GM21737 (cell line): ENCODE results near the gene TPGS1.

ENCODE experiments used
- ATAC-seq: cut with Tn5 transposase; IDR thresholded peaks from one replicate; pipeline ENCODE4 v1.9.1; 2021; ENCODE audit warnings: mild to moderate bottlenecking, moderate library complexity; ENCODE audit not compliant: unreplicated experiment

TPGS1 gene

DNA sequence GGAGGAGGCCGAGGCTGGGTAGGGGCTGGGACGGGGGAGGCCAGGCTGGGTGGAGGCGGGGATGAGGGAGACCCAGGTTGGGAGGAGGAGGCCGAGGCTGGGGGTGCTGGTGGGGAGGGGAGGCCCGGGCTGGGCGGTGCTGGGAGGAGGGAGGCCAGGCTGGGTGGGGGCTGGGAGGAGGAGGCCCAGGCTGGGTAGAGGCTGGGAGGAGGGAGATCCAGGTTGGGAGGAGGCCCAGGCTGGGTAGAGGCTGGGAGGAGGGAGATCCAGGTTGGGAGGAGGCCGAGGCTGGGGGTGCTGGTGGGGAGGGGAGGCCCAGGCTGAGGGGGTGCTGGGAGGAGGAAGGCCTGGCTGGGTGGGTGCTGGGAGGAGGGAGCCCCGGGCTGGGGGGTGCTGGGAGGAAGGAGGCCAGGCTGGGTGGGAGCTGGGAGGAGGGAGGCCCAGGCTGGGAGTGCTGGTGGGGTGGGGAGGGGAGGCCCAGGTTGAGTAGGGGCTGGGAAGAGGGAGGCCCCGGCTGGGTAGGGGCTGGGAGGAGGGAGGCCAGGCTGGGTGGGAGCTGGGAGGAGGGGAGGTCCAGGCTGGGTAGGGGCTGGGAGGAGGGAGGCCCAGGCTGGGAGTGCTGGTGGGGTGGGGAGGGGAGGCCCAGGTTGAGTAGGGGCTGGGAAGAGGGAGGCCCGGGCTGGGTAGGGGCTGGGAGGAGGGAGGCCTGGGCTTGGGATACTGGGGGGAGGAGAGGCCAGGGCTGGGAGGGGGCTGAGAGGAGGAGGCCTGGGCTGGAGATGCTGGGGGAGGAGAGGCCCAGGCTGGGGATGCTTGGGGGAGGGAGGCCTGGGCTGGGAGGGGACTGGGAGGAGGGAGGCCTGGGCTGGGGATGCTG, 10.7 kb downstream of the TPGS1 start:
- no peak for ATAC-seq

DNA sequence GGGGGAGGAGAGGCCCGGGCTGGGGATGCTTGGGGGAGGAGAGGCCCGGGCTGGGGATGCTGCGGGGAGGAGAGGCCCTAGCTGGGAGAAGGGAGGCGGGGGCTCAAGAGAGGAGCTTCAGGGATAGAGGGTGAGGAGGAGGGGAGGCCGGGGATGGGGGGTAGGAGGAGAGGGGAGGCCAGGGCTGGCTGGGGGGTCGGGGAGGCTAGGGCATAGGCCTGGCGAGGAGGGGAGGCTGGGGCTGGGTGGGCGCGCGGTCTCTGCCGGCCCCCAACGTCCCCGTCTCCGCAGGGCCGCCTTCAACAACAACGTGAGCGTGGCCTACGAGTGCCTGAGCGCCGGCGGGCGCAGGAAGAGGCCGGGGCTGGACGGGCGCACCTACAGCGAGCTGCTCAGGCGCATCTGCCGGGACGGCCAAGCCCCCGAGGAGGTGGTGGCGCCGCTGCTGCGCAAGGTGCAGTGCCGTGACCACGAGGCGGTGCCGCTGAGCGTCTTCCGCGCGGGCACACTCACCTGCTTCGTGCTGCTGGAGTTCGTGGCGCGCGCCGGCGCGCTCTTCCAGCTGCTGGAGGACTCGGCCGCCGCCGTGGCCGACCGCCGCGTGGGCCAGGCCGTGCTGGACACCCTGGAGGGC, 11.4 kb downstream of the TPGS1 start:
- ATAC-seq = no peak

- ATAC-seq = no peak
These were observed 12.2 kb downstream of the TPGS1 start for GRCh38 chr19:519449-519865.

GRCh38 chr19:522726-523125, 15.4 kb downstream of the TPGS1 start:
- no peak for ATAC-seq

- ATAC-seq = no peak
These were observed 16.9 kb downstream of the TPGS1 start for GRCh38 chr19:524062-524674.

- ATAC-seq = no peak
These were observed 17.7 kb downstream of the TPGS1 start for GRCh38 chr19:525029-525428.

DNA sequence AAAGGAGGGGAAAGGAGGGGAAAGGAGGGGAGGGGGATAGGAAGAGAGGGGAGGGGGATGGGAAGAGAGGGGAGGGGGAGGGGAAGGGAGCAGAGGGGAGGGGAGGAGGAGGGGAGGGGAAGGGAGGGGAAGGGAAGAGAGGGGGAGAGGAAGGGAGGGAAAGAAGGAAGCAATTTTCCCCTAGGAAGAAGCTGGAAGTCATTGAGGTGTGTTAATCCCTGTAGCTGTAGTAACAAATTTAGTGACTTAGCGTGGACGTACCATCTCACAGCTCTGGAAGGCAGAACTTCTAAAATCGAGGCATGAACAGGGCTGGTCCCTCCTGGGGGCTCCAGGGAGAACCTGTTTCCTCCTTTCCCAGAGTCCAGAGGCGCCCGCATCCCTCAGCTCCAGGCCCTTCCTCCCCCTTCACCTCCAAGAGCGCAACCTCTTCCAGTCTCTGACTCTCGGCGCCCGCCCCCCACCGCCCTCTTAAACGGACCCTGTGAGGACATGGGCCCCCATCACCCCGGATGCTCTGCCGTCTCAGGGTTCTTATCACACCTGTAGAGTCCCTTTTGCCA, 18.6 kb downstream of the TPGS1 start:
- no peak for ATAC-seq

DNA sequence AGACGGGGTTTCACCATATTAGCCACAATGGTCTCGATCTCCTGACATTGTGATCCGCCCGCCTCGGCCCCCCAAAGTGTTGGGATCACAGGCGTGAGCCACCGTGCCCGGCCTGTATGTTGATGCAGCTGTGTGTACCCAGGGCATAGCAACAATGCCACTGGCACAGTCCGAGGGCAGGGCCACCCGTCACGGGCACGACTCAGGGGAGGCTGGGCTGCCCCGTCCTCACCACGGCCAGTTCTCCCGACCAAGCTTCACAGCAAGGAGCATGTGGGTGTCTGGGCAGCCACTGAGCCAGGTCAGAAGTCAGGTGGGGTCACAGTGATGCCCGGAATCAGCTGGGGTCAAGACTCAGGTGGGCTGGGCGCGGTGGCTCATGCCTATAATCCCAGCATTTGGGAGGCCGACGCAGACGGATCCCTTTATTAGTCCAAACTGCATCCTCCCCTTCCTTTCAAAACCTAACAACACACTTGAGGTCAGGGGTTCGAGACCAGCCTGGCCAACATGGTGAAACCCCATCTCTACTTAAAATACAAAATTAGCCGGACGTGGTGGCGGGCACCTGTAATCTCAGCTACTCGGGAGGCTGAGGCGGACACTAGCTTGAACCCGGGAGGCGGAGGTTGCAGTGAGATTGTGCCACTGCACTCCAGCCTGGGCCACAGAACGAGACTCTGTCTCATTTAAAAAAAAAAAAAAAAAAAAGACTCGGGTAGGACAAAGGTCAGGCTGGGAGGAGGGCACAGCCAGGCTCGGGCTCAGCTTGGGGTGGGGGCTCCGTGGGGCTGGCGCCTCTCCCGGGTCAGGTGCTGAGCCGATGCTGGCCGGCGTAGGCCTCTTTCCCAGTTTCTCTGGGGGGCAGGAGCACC, 23.1 kb downstream of the TPGS1 start:
- ATAC-seq = no peak

GRCh38 chr19:531009-531752, 23.9 kb downstream of the TPGS1 start:
- peak; percentile 58 for ATAC-seq

DNA sequence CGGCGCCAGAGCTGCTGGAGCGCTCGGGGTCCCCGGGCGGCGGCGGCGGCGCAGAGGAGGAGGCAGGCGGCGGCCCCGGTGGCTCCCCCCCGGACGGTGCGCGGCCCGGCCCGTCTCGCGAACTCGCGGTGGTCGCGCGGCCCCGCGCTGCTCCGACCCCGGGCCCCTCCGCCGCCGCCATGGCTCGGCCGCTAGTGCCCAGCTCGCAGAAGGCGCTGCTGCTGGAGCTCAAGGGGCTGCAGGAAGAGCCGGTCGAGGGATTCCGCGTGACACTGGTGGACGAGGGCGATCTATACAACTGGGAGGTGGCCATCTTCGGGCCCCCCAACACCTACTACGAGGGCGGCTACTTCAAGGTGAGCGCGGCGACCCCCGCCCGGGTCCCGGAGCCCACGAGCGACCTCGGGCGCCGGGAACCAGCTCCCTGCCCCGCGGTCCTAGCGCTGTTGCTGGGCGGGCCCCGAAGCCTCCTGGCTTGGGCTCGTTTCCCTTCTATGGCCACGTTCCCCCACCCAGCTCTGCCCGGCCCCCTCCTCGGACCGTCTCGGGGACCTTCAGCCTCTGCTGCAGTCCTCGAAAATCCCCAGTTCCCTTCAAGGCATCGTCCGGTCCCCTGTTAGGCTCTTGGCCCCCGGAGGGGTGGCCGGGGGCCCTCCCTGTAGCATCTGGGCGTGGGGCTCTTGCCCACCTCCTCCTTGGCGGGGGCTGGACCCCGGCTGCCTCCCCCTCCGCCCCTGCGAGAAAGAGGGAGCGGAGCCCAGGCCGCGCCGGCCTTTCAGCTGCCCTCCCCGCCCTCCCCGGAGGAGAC, 24.7 kb downstream of the TPGS1 start, which contains the start of gene CDC34:
CDC34 (plus strand) TSS at position 8 of the 808 bp plus-strand sequence; CDS start at position 180, 172 bp downstream.
- peak; percentile 11 for ATAC-seq

DNA sequence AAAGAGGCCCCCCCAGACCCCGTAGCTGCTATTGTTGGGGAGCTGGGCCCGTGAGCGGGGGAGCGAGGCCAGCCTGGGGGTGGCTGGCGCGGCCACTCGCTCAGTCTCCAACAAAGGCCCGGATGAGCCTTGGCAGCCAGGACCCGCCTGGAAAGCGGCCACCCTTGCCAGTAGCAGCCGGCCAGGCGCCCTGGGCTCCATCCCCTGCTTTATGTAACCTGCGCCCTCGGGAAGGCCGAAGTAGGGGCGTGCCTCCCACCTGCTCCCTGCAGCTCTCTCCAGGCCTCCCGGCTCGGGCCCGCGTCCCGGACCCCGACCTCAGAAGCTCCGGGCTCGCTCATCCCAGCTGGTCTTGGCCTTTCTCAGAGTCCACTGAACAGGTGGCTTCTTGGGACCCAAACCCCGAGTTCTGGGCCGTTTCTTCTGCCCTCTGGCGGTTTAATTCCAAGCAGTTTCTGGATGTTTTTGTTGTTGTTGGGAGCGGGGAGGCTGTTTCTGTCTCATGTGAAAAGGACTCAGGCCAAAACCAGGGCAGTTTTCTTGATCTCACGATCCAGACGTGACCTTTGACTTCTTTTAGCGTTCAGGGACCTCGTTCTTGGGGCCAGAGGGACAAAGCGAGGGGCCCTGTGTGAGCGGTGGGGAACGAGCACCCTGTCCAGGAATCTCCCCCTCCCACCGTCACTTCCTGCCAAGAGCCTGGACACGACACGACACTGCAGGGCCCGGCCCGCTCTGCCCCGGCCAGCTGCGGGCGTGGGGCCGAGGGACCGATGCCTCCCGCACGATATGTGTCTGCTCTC, 25.5 kb downstream of the TPGS1 start:
- no peak for ATAC-seq

DNA sequence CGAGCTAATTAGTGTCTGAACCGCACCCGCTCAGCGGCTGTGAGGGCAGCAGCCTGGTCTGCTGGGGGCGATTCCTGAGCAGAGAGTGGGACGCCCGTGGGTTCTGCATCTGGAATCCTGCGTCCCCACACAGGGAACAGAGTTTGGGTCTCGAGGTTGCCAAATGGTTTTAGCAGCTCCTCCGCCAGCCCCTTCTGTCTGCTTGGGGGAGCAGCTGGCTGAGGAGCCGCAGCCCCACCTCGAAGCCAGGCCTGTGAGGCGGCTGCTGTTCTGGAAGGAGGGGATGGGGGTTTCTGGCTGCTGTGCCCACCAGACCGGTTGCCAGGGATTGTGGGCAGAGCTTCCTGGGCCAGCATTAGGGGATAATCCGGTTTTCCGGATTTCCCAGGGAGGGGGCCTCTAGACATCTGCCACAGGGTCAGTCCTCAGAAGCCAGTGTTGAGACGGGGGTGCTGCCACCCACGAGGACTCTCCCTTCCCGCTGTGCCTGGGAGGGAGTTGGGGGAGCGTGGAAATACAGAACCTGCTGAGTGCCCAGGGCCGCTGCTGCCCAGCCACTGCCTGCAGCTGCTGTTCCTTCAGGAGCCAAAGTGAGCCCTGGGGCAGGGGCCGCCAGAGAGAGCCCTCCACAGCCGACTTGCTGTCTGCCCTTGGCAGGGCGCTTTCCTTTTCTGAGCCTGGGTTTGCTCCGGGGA, 26.2 kb downstream of the TPGS1 start:
- ATAC-seq = no peak

DNA sequence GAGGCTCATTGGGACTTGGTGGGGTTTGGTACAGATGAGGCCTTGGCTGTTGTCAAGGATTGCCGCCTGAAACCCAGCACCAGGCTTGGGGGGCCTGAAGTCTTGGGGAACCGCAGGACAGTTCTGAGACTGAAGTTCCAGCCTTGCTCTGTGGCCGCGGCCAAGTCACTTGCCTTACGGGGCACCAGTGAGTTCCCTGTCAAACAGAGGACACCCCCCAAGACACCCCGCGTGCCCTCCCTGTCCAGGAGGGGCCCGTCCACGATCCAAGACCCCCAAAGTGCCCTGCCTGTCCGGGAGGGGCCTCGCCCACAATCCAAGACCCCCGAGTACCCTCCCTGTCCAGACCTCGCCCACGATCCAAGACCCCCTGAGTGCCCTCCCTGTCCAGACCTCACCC, 26.8 kb downstream of the TPGS1 start:
- ATAC-seq = no peak

- ATAC-seq = no peak
These were observed 27.9 kb downstream of the TPGS1 start for GRCh38 chr19:535017-535835.

GRCh38 chr19:536031-536880, 29.0 kb downstream of the TPGS1 start:
- no peak for ATAC-seq

DNA sequence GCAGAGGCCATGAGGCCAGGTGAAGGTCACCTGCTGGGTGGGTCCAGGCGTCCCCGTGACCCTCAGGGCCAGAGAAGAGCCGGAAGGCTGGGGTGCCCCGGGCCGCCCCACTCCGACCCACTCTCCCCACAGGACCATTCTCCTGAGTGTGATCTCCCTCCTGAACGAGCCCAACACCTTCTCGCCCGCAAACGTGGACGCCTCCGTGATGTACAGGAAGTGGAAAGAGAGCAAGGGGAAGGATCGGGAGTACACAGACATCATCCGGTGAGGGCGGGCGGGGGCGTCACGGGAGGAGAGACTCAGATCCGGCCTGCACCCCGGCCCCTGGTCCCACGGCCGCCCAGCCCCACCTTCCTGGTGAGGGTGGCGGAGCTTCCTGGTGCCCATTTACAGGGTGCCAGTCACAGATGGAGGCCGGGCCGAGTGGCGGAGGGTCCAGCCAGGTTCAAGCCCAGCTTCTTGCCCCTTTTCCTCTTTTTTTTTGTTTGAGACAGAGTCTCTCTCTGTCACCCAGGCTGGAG, 29.6 kb downstream of the TPGS1 start:
- no peak for ATAC-seq
